Left ventricle myocardium inferior (tissue), 1 donor: Measurements from ENCODE around the gene PDE5A. TPM values are rescaled to one million over a fixed set of nuclear protein-coding genes. Genes with fewer than 3 reads are reported as not detected.
A peak's percentile ranks its signal among the peaks of the same experiment; 100 is the strongest.

Experiments
- DNase-seq: peaks from one replicate; pipeline ENCODE4 v3.0.0-alpha.2; 2020
- H3K27ac ChIP-seq: fragments of 200-600 bp; replicated peaks from 2 replicates; pipeline ENCODE4 v1.8.0; 2021
- H3K27me3 ChIP-seq: fragments of 200-600 bp; 2 replicates; pipeline ENCODE4 v1.8.0; 2021; ENCODE audit warnings: low read depth
- H3K36me3 ChIP-seq: fragments of 200-600 bp; 2 replicates; pipeline ENCODE4 v1.8.0; 2021
- H3K4me1 ChIP-seq: fragments of 200-600 bp; 2 replicates; pipeline ENCODE4 v1.8.0; 2021
- H3K4me3 ChIP-seq: fragments of 200-600 bp; 2 replicates; pipeline ENCODE4 v1.8.0; 2021; ENCODE audit warnings: mild to moderate bottlenecking, moderate library complexity
- H3K9me3 ChIP-seq: fragments of 200-600 bp; replicated peaks from 2 replicates; pipeline ENCODE4 v1.8.0; 2021
- intact Hi-C: fragments of 100-400 bp; cut with micrococcal nuclease; formaldehyde crosslinking; loops from one replicate; pipeline ENCODE4 v1.11.0; 2022
- total RNA-seq: library from RNA; stranded (reverse); fragmentation: NEBNext Ultra II Directional; extraction: Animal tissue kit (Norgen Biotek cat#: 25700); gene quantifications from one replicate; pipeline ENCODE4 v1.2.1, GENCODE V29; 2021
- TF ChIP-seq, protein P1 (sequence below): fragments of 200-600 bp; IDR thresholded peaks from 2 replicates; pipeline ENCODE4 v1.8.0; 2021; ENCODE audit warnings: antibody characterized with exemption, mild to moderate bottlenecking, borderline replicate concordance
- donor health status: DM: no; HTN: yes; CAD: no; lungs with severe emphysema.

Gene PDE5A
- total RNA-seq, 1 donor from 2014 or later: 8.2 TPM

DNA sequence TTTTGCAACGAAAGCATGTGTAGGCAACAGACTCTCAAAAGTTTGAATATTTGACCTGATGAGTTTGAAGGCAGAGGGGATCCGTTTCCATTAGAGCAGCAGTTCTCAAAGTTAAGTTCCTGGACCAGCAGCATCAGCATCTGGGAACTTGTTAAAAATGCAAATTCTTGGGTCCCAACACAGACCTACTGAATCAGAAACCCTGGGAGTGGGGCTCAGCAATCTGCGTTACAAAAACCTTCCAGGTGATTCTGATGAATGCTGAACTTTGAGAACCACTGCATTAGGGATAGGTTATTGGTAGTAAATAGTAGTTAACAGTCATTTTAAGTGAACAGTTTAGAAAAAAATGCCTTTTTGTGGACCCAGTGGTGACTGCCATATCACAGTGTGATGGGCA, 98.8 kb downstream of the PDE5A start:
- Histone ChIP-seq H3K4me3 (no peak overlapping the region), H3K9me3 (no peaks in the 10 kb centered on the region), H3K27me3 (no peaks in the 10 kb centered on the region), H3K36me3 (peaks cover 27% of the 10 kb centered on the region), H3K4me1 (peaks cover 26% of the 10 kb centered on the region), H3K27ac (peak overlapping the region; percentile 27)
- no peak for DNase-seq
- intact Hi-C loops: no loop called here
- TF ChIP-seq, protein P1, sequence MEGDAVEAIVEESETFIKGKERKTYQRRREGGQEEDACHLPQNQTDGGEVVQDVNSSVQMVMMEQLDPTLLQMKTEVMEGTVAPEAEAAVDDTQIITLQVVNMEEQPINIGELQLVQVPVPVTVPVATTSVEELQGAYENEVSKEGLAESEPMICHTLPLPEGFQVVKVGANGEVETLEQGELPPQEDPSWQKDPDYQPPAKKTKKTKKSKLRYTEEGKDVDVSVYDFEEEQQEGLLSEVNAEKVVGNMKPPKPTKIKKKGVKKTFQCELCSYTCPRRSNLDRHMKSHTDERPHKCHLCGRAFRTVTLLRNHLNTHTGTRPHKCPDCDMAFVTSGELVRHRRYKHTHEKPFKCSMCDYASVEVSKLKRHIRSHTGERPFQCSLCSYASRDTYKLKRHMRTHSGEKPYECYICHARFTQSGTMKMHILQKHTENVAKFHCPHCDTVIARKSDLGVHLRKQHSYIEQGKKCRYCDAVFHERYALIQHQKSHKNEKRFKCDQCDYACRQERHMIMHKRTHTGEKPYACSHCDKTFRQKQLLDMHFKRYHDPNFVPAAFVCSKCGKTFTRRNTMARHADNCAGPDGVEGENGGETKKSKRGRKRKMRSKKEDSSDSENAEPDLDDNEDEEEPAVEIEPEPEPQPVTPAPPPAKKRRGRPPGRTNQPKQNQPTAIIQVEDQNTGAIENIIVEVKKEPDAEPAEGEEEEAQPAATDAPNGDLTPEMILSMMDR: no peak

- Histone ChIP-seq H3K36me3 (peaks cover 25% of the 10 kb centered on the region), H3K9me3 (no peaks in the 10 kb centered on the region), H3K4me1 (peaks cover 26% of the 10 kb centered on the region), H3K27me3 (no peaks in the 10 kb centered on the region), H3K27ac (peak overlapping the region; percentile 35), H3K4me3 (no peak overlapping the region)
- TF ChIP-seq, protein P1: no peak
- DNase-seq: no peak
- intact Hi-C loops: no loop called here
Observed at GRCh38 chr4:119526786-119527550, 101.6 kb downstream of the PDE5A start.

DNA sequence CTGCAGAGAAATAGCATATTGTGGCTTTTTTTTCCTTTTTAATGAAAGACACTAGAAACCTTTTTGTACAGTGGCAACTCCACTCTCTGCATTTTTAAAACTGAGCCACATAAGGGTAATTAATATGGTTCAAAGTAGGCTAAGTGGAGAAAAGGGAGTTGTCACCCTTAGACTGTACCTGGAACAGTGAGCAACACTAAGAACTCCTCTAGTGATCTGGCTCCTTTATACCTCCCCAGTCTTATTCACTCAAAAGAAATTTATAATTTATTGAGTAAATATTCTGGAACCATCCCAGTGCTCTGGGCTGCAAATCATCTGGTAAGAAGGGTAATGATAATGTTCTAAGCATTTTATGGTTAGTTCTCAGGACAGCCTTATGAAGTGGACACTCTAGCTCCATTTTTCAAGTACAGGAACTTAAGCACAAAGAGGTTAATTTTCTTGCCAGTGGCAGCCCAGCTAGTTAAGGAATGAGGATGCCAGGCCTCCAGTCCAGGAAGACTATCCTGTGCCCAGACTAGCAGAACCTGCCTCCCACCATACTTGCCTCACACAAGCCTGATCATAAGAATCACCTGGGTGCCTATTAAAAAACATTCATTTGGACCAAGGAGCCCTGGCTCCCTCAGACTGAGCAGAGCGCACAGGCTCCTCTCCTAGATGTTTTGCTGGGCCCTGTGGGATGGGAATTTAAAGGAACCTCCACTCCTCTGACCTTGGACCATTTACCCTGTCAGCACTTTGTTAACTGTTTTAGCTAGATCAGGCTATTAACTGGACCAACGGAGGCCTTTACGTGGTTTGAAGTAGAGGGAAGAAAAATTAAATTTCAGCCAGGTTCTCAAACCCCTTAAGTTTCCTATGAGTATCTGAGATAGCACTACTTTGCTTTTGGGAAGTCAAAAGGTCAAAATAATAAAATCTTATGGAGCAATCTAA, 102.6 kb downstream of the PDE5A start:
- intact Hi-C loops: no loop called here
- H3K36me3 ChIP-seq: peaks cover 22% of the 10 kb centered on the region
- H3K4me1 ChIP-seq: peaks cover 26% of the 10 kb centered on the region
- TF ChIP-seq, protein P1: no peak
- H3K4me3 ChIP-seq: no peak overlapping the region
- H3K9me3 ChIP-seq: no peaks in the 10 kb centered on the region
- peak overlapping the region; percentile 35 for H3K27ac ChIP-seq
- no peak for DNase-seq
- H3K27me3 ChIP-seq: no peaks in the 10 kb centered on the region

DNA sequence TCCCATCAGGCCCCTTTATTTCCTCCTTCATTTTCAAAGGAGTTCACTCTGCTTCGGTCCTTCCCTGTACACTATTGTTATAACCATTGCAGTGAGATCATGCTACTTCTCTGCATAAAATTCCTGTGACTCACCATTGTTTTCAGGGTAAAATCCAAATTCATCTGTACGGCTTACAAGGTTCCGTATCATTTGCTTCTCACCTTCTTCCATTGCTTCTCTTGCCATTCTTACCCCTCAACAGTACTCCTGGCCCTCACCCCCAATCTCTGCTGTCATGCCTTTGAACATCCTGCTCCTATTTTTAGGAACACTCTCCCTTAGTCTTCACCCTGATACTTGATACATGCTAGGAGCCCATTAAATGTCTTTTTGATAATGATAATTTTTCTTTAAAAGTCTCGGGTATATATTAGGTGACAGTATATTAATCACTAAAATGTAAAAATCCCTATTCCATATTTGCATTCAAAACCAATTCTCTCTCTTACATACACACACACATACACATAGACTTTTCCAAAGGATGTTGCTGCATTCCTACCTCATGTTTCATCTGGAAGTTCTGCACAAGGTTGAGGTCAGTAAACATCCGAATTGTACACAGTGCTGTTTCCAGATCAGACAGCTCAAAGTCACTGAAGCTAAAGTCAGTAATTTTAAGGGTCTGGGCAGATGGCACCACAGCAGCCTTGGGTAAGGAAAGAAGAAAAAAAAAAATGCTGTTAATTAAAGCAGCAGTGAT, 103.4 kb downstream of the PDE5A start:
- Histone ChIP-seq H3K27me3 (no peaks in the 10 kb centered on the region), H3K36me3 (peaks cover 30% of the 10 kb centered on the region), H3K4me3 (no peak overlapping the region), H3K27ac (no peak overlapping the region), H3K4me1 (peaks cover 29% of the 10 kb centered on the region), H3K9me3 (no peaks in the 10 kb centered on the region)
- intact Hi-C loops: no loop called here
- no peak for DNase-seq
- TF ChIP-seq, protein P1: no peak

DNA sequence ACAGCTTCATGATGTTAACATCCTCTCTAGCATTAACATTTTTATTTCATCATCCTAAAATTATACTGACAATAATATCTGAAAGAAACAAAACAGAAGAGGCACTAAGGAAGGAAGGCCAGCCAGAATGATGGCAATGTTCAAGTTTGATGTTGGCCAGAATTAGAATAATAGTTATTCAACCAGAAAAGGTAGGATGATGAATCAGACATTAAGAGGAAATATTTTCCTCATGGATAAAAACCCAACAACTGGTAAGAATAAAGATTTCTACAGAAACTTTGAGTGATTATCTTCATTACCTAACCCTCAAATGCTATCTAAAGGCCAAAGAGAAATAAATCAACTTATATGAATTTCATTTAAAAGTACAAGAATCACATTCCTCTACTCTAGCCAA, 105.2 kb downstream of the PDE5A start:
- DNase-seq: no peak
- H3K36me3 ChIP-seq: peaks cover 18% of the 10 kb centered on the region
- H3K27me3 ChIP-seq: no peaks in the 10 kb centered on the region
- H3K4me3 ChIP-seq: no peak overlapping the region
- H3K27ac ChIP-seq: no peak overlapping the region
- intact Hi-C loops: no loop called here
- TF ChIP-seq, protein P1: no peak
- peaks cover 44% of the 10 kb centered on the region for H3K4me1 ChIP-seq
- H3K9me3 ChIP-seq: no peaks in the 10 kb centered on the region
